Measurements from ENCODE around the gene SLC6A1. TPM values are rescaled to one million over a fixed set of nuclear protein-coding genes. Genes with fewer than 3 reads are reported as not detected.
"Not testable (repeated sequence)": the region's sequence is repeated elsewhere in the genome, so short reads cannot be mapped to it uniquely, and the experiment has no call there.

The SLC6A1 gene
- total RNA-seq, 2 donors from 2014 or later: not detected

GRCh38 chr3:11055496-11055895 is 62.9 kb downstream of the SLC6A1 start:
- peaks cover 41% of the 10 kb centered on the region for H3K27me3 Mint-ChIP-seq

GRCh38 chr3:11056531-11057050 is 64.0 kb downstream of the SLC6A1 start:
- Mint-ChIP-seq H3K4me3 (no peak overlapping the region), H3K27me3 (peaks cover 32% of the 10 kb centered on the region), H3K4me1 (peaks cover 3% of the 10 kb centered on the region), H3K36me3 (ENCODE audit: low read depth) (peaks cover 6% of the 10 kb centered on the region), H3K27ac (no peak overlapping the region)
- ATAC-seq: no peak
- no peaks in the 10 kb centered on the region for H3K9me3 ChIP-seq (ENCODE audit: control insufficient read depth, low read length, poor library complexity, severe bottlenecking)
- no peak for DNase-seq

More at GRCh38 chr3:11055496-11055895, 62.9 kb downstream of the SLC6A1 start:
- Mint-ChIP-seq H3K4me1 (peaks cover 3% of the 10 kb centered on the region), H3K36me3 (ENCODE audit: low read depth) (peaks cover 6% of the 10 kb centered on the region), H3K27ac (no peak overlapping the region), H3K4me3 (no peak overlapping the region)
- no peak for DNase-seq
- no peak for ATAC-seq
- H3K9me3 ChIP-seq (ENCODE audit: control insufficient read depth, low read length, poor library complexity, severe bottlenecking): no peaks in the 10 kb centered on the region

GRCh38 chr3:11057655-11058054 is 65.1 kb downstream of the SLC6A1 start:
- ATAC-seq (no peak), DNase-seq (no peak)
- Mint-ChIP-seq H3K4me1 (peaks cover 3% of the 10 kb centered on the region), H3K27me3 (peaks cover 22% of the 10 kb centered on the region), H3K4me3 (no peak overlapping the region), H3K36me3 (ENCODE audit: low read depth) (peaks cover 6% of the 10 kb centered on the region), H3K27ac (no peak overlapping the region)
- no peaks in the 10 kb centered on the region for H3K9me3 ChIP-seq (ENCODE audit: control insufficient read depth, low read length, poor library complexity, severe bottlenecking)

- ATAC-seq: peak; percentile 41
- Mint-ChIP-seq H3K27me3 (peaks cover 9% of the 10 kb centered on the region), H3K27ac (no peak overlapping the region)
These were observed 66.7 kb downstream of the SLC6A1 start for GRCh38 chr3:11059090-11059798.

GRCh38 chr3:11059799-11060115 is 67.2 kb downstream of the SLC6A1 start:
- ATAC-seq: no peak
- DNase-seq: no peak
- peaks cover 9% of the 10 kb centered on the region for H3K27me3 Mint-ChIP-seq

More at GRCh38 chr3:11059090-11059798, 66.7 kb downstream of the SLC6A1 start:
- peaks cover 6% of the 10 kb centered on the region for H3K36me3 Mint-ChIP-seq (ENCODE audit: low read depth)
- no peak overlapping the region for H3K4me3 Mint-ChIP-seq
- H3K9me3 ChIP-seq (ENCODE audit: control insufficient read depth, low read length, poor library complexity, severe bottlenecking): no peaks in the 10 kb centered on the region
- no peak for DNase-seq
- H3K4me1 Mint-ChIP-seq: peaks cover 3% of the 10 kb centered on the region

GRCh38 chr3:11060500-11061251 is 68.1 kb downstream of the SLC6A1 start:
- Mint-ChIP-seq H3K27me3 (peaks cover 9% of the 10 kb centered on the region), H3K4me3 (no peak overlapping the region), H3K36me3 (ENCODE audit: low read depth) (peaks cover 6% of the 10 kb centered on the region), H3K4me1 (peaks cover 3% of the 10 kb centered on the region), H3K27ac (no peak overlapping the region)
- H3K9me3 ChIP-seq (ENCODE audit: control insufficient read depth, low read length, poor library complexity, severe bottlenecking): no peaks in the 10 kb centered on the region
- DNase-seq: peak in 2 of 3 donors; percentile 20
- ATAC-seq: peak; percentile 49

More at GRCh38 chr3:11059799-11060115, 67.2 kb downstream of the SLC6A1 start:
- peaks cover 6% of the 10 kb centered on the region for H3K36me3 Mint-ChIP-seq (ENCODE audit: low read depth)
- H3K27ac Mint-ChIP-seq: no peak overlapping the region
- H3K4me1 Mint-ChIP-seq: peaks cover 3% of the 10 kb centered on the region
- H3K9me3 ChIP-seq (ENCODE audit: control insufficient read depth, low read length, poor library complexity, severe bottlenecking): no peaks in the 10 kb centered on the region
- no peak overlapping the region for H3K4me3 Mint-ChIP-seq

GRCh38 chr3:11061268-11061871 is 68.8 kb downstream of the SLC6A1 start:
- not testable (repeated sequence) for H3K36me3 Mint-ChIP-seq (ENCODE audit: low read depth); H3K27ac Mint-ChIP-seq; H3K4me1 Mint-ChIP-seq; ATAC-seq; H3K4me3 Mint-ChIP-seq; H3K9me3 ChIP-seq (ENCODE audit: control insufficient read depth, low read length, poor library complexity, severe bottlenecking); DNase-seq; H3K27me3 Mint-ChIP-seq

- no peaks in the 10 kb centered on the region for H3K9me3 ChIP-seq (ENCODE audit: control insufficient read depth, low read length, poor library complexity, severe bottlenecking)
- Mint-ChIP-seq H3K27me3 (peaks cover 2% of the 10 kb centered on the region), H3K27ac (no peak overlapping the region), H3K4me3 (no peak overlapping the region), H3K36me3 (ENCODE audit: low read depth) (peaks cover 3% of the 10 kb centered on the region), H3K4me1 (peaks cover 3% of the 10 kb centered on the region)
- ATAC-seq (no peak), DNase-seq (no peak)
These were observed 70.2 kb downstream of the SLC6A1 start for GRCh38 chr3:11062704-11063103.

GRCh38 chr3:11071096-11071755 is 78.7 kb downstream of the SLC6A1 start:
- H3K4me3 Mint-ChIP-seq: no peak overlapping the region
- H3K27me3 Mint-ChIP-seq: peaks cover 24% of the 10 kb centered on the region
- H3K4me1 Mint-ChIP-seq: no peaks in the 10 kb centered on the region
- ATAC-seq (no peak), DNase-seq (no peak)
- H3K9me3 ChIP-seq (ENCODE audit: control insufficient read depth, low read length, poor library complexity, severe bottlenecking): no peaks in the 10 kb centered on the region
- no peaks in the 10 kb centered on the region for H3K36me3 Mint-ChIP-seq (ENCODE audit: low read depth)
- no peak overlapping the region for H3K27ac Mint-ChIP-seq

- DNase-seq (no peak), ATAC-seq (no peak)
- H3K27ac Mint-ChIP-seq: no peak overlapping the region
- no peak overlapping the region for H3K4me3 Mint-ChIP-seq
- H3K4me1 Mint-ChIP-seq: no peaks in the 10 kb centered on the region
- no peaks in the 10 kb centered on the region for H3K9me3 ChIP-seq (ENCODE audit: control insufficient read depth, low read length, poor library complexity, severe bottlenecking)
- no peaks in the 10 kb centered on the region for H3K36me3 Mint-ChIP-seq (ENCODE audit: low read depth)
- H3K27me3 Mint-ChIP-seq: peaks cover 27% of the 10 kb centered on the region
These were observed 80.1 kb downstream of the SLC6A1 start for GRCh38 chr3:11072631-11073030.

- no peaks in the 10 kb centered on the region for H3K9me3 ChIP-seq (ENCODE audit: control insufficient read depth, low read length, poor library complexity, severe bottlenecking)
- no peak overlapping the region for H3K4me3 Mint-ChIP-seq
- DNase-seq (no peak), ATAC-seq (no peak)
- H3K36me3 Mint-ChIP-seq (ENCODE audit: low read depth): no peaks in the 10 kb centered on the region
- H3K27me3 Mint-ChIP-seq: peaks cover 22% of the 10 kb centered on the region
- no peak overlapping the region for H3K27ac Mint-ChIP-seq
- no peaks in the 10 kb centered on the region for H3K4me1 Mint-ChIP-seq
These were observed 81.5 kb downstream of the SLC6A1 start for GRCh38 chr3:11074011-11074410.

GRCh38 chr3:11074451-11074850 is 81.9 kb downstream of the SLC6A1 start:
- DNase-seq (no peak), ATAC-seq (no peak)
- Mint-ChIP-seq H3K4me3 (no peak overlapping the region), H3K27me3 (peaks cover 22% of the 10 kb centered on the region), H3K36me3 (ENCODE audit: low read depth) (no peaks in the 10 kb centered on the region), H3K27ac (no peak overlapping the region), H3K4me1 (no peaks in the 10 kb centered on the region)
- H3K9me3 ChIP-seq (ENCODE audit: control insufficient read depth, low read length, poor library complexity, severe bottlenecking): no peaks in the 10 kb centered on the region

- not testable (repeated sequence) for H3K36me3 Mint-ChIP-seq (ENCODE audit: low read depth); H3K4me1 Mint-ChIP-seq; H3K27ac Mint-ChIP-seq; H3K9me3 ChIP-seq (ENCODE audit: control insufficient read depth, low read length, poor library complexity, severe bottlenecking); H3K4me3 Mint-ChIP-seq; DNase-seq; ATAC-seq
- H3K27me3 Mint-ChIP-seq: peaks cover 22% of the 10 kb centered on the region
These were observed 82.6 kb downstream of the SLC6A1 start for GRCh38 chr3:11075122-11075521.
